GM21528 (cell line): Measurements from ENCODE around the gene DNAH1.
A peak's percentile ranks its signal among the peaks of the same experiment; 100 is the strongest.

Experiments used
- ATAC-seq: cut with Tn5 transposase; IDR thresholded peaks from one replicate; pipeline ENCODE4 v1.9.1; 2021; ENCODE audit warnings: mild to moderate bottlenecking, moderate library complexity; ENCODE audit not compliant: unreplicated experiment, low FRiP score

The DNAH1 gene

DNA sequence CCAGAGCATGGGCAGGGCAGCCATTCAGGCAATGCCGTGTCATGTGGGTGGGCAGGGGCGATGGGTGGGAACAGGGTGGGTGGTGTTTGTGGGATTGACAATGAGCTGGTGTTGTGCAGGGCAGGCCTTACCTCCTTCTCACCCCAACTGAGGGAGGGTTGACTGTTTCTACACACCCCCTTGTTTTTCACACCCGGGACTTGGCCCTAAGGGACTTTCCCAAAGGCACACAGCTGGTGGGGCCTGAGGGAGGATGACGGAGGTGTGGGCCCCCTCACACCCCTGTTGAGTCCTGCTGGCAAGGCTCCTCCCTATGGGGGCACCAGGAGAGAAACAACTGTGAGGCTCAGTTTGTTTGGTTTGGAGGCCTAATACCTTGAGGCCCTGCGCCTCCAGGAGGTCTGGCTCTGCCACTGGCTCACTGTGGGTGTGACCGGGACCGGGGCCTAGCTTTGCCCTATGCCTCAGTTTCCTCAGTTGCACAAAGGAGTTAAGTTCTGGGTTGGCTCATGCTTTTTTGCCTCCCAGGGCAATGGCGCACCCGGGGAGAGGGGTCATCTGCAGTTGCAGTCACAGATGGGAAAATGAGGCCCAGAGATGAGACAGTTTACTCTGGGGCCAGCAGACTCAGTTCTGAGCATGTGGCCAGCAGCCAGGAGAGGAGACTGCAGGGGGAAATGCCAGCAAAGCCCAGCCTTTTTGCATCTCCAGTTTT, 5.1 kb upstream of the DNAH1 start:
- ATAC-seq = no peak

DNA sequence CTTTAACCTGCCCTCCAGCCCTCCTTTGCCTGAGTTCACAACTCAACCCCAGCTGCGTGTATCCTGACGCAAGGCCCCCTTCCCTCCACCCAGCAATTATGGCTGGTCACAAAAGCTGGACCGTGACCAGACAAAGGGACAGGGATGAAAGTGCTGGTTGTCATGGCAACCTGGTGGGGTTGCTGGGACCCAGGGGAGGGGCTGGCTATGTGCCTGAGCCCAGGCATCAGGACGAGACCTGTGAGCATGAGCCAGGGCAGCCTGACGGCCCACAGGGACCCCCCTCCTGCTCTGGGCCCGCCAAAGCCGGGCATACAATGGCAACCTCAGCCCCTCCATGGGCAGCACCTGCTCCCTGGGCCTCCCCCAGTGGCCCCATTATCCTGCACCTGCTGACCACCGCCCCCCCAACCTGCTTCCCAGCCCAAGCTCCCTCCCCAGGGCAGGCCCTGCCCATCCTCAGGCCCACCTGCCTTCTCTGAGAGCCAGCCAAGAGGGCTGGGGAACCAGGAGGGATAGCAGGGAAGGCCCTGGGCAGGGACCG, 4.5 kb upstream of the DNAH1 start:
- no peak for ATAC-seq

GRCh38 chr3:52313188-52313773, 2.8 kb upstream of the DNAH1 start:
- no peak for ATAC-seq

DNA sequence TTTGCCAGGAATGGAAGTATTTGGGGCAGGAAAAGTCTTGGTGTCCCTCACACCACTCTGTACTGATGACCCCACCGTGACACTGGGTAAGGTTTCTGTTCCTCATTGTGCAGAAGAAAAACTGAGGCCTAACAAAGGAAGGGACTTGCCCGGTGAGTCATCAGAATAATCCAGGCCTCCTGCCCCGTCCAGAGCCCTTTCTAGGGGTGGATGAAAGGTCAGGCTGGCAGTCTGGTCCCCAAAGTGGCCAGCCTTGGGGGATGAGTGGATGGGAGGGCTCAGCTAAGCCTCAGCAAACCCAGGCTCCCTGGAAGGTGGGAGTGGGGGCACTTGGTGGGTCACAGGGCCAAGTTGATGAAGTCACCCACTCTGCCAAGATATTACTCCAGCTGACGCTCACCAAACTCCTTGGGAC, 2.3 kb upstream of the DNAH1 start:
- ATAC-seq = peak; percentile 88

- no peak for ATAC-seq
Measured at GRCh38 chr3:52314489-52314888, 1.6 kb upstream of the DNAH1 start.

DNA sequence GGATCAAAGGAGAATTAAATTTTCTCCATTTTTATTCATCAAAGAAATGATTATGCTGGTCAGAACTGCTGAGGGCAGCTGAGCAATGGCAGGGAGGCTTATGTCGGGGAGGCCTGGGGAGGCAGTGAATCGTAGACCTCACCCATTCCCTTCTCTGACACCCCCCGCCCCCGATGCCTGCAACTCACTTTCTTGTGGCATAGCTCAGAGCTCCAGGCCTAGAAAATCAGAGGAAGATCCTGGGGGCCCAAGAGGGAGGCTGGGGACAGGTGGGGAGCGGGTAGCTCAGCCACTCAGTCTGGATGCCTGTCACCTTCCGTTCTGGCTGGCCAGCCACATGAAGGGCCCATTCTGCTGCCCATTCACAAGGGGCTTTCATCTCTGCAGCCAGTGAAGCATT, 1.1 kb upstream of the DNAH1 start:
- no peak for ATAC-seq

- no peak for ATAC-seq
Measured at GRCh38 chr3:52317208-52318000, 1.3 kb downstream of the DNAH1 start.

DNA sequence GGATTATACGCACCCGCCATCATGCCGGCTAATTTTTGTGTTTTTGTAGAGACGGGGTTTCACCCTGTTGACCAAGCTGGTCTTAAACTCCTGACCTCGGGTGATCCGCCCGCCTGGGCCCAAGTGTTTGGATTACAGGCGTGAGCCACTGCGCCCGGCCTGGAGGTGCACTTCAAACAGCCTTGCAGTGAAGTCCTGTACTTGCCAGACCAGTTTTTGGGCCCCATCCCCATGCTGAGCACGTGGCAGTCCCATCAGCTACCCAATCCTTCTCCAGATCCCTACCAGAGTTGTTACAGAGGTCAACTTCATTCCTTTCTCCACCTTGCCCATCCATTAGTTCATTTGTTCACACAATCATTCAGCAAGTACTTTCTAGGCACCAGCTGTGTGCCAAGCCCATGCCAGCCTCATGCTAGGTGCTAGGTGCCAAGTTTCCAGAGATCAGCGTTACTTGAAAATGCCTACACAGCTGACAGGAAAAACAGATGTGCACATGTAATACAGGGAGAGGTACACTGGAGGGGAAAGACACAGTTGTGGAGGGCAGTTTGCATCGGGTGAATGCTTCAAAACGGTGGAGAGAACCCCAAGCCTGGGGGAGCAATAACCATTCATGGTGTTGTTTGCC, 2.2 kb downstream of the DNAH1 start:
- ATAC-seq = no peak

DNA sequence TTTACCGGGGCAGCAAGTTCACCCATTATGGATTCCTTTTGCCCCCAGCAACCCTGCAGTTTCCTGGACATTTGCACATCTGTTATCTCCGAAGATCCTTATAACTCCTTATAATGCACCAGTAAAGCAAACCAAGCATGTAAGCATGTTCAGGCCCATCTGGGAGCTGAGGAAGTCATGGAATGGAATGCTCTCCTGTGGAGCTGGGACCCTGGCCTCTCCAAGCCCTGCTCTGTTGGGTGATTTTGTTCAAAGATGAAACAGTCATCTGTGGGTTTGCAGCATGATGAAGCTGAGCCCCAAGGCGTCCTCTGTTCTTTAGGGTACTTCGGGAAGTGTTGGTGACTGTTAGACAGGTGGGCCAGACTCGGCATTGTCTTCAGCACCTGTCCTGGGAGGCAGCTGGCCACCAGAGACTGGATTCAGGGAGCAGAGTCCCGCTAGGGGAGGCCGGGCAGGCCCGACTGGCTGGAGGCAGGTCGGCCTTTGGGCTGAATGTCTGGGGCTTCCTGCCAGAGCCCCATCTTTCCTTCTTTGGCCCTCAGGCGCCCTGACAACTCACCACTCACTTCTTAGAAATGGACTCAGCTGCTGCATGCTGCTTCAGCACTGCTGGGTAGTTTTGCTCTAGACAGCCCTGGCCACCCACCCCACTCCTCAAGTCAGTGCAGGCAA, 3.9 kb downstream of the DNAH1 start:
- no peak for ATAC-seq

DNA sequence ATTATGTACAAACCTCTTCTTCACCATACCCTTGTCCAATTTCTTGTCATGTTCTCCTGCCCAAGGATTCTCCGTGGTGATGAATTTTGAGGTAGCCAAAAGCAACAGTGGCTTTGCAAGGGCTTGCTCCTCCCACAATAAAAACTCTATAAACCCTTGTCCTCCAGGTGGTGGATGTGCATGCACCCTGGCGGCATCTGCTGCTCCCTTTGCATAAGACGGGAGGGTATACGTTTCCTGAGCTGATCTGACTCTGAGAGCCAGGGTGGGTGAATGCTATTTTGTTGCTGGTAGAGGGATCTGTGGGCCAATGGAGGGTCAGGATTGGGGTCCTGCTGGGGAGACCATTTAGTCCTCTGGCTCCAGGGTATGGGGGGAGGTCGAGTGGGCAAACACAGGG, 5.4 kb downstream of the DNAH1 start:
- ATAC-seq = no peak

- no peak for ATAC-seq
Measured at GRCh38 chr3:52322466-52322865, 6.3 kb downstream of the DNAH1 start.

- no peak for ATAC-seq
Measured at GRCh38 chr3:52323526-52324295, 7.6 kb downstream of the DNAH1 start.

GRCh38 chr3:52324676-52325075, 8.6 kb downstream of the DNAH1 start:
- ATAC-seq = no peak

GRCh38 chr3:52325686-52326085, 9.6 kb downstream of the DNAH1 start:
- no peak for ATAC-seq

DNA sequence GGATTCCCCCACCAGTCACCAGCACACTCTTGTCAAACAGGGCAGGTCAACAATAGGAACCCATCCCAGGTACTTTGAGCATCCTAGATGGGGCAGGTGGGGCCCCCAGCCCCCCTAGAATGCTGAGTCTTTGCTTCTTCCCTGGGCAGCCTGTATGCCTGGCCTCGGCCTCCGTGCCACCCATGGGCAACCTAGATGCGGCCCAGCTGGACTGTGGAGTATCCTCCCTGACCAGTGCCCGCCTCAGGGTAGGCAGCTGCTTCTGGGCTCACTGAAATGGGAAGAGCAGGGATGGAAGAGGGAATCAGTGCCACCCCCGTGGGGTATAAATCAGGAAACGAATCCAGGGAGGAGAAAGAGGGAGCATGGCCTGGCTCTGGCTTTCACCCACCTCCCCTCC, 10.9 kb downstream of the DNAH1 start:
- ATAC-seq = no peak

DNA sequence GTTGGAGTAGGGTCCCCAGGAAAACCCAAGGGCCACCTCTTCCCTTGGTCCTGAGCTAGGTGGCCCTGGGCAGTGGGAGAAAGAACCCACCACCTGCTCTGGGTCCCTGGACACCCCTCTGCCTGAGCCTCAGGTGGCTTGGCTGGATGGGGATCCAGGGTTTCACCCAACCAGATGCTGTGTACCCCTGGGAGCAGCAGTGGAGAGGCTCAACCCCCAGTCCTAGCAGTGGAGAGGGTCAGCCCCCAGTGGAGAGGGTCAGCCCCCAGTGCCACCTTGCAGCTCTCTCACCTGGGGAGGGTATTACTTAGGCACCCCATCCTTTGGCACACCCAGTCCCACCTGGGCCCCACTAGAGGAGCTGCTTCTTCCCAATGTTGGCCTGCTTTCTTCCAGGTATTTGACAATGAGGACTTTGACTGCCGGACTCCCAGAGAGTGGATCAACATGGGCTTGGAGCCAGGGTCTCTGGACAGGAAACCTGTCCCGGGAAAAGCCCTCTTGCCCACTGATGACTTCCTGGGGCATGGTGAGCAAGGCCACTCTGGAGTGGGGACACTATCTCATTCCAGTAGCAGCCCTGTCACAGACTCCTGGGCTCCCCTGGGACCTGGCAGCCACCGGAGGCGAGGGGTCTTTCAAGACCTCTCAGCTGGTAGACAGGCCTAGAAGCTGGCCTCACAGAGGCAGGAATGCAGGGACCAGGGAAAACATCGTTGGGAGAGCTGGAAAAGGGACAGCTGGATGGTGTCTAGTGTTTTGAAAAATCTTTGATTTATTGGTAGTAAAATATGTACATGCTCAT, 11.6 kb downstream of the DNAH1 start:
- ATAC-seq = no peak

GRCh38 chr3:52328536-52329080, 12.5 kb downstream of the DNAH1 start:
- ATAC-seq = no peak

DNA sequence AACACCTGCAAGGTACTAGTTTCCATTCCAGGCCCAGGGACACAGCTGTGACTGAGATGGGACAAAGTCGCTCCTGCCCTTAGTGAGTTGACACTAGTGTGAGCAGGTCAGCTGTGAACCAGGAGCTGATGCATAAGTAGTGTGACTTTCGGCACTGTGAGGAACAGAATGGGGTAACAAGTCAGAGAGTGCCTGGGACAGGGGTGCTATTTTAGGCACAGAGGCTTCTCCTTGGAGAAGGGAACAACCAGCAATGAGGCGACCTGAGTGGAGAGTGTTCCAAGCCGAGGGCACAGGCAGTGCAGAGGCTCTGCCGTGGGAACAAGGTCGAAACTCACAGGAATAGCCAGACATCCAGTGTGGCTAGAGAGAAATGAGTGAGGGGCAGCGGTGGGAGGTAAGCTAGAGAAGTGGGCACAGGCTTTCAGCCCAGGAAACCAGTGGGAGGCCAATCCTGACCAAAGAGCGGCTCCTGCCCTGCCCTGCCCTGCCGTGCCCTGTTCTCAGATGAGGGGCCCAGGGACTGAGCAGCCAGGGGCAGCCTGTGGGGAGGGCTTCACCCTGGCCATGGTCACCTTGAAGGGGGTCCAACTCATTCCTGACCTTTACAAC, 14.2 kb downstream of the DNAH1 start:
- ATAC-seq = no peak
